GM19193 (cell line): ENCODE results near the gene SGPL1.

Experiments
- POLR2A ChIP-seq: IDR thresholded peaks from 4 replicates; pipeline ENCODE4 v1.6.1; 2011; ENCODE audit not compliant: insufficient read depth, insufficient read length; ENCODE audit errors: extremely low read depth

Gene SGPL1

DNA sequence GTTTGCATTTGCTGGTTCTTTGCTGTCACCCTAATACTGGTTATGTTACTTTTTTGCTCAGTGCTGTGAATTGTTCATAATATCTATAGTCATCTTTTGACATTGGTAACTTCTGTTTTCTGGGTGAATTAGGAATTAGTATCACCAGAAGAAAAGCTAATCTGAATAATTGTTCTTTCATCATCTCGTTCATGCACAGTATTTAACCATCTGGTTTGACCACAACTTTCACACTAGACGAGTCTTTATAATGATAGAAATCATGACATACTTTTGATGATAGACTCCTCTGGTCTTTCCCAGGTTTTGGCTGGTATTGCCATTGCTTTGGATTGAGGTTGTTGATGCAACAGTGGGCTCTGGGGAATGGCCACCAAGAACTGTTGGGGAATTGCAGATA, 25.1 kb downstream of the SGPL1 start:
- no peak for TF ChIP-seq POLR2A

DNA sequence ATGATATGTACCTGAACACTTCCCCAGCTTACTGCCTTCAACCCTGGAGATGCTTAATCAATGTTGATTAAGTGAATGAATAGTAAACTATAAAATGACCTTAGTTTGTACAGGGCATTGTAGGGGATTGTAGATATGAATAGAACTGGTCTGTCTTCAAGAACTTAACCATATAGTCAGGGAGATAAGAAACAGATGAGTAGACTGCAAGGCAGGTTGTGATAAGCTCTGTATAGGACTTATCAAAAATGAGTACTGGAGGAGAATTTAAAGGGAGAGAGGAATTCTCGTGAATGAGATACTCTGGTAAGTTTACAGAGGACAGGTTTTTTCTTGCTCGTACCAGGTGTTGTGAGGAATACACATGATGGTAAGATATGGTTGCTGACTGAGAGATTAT, 27.6 kb downstream of the SGPL1 start:
- no peak for TF ChIP-seq POLR2A

- no peak for TF ChIP-seq POLR2A
These were observed 28.2 kb downstream of the SGPL1 start for GRCh38 chr10:70843776-70844489.

GRCh38 chr10:70845256-70845655, 29.5 kb downstream of the SGPL1 start:
- no peak for TF ChIP-seq POLR2A

DNA sequence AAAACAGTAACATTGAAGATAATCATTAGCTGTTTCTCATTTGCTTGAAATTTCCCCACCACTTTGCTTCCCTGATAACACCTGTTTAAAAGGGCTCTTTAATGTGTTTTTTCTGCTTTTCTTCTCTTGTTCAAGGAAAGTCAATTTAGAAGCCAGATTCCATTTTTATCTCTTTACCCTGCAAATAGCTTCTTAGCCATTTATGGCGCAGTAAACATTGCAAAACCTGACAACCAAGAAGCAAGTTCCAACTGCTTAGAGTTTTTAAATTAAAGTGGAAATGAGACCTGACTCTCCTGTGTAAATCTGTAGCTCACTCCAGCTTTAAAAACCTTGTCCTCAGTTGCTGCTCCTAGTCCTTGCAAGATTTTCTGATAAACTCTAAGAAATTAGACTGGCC, 30.1 kb downstream of the SGPL1 start:
- TF ChIP-seq POLR2A = no peak

GRCh38 chr10:70846795-70847194, 31.0 kb downstream of the SGPL1 start:
- no peak for TF ChIP-seq POLR2A

DNA sequence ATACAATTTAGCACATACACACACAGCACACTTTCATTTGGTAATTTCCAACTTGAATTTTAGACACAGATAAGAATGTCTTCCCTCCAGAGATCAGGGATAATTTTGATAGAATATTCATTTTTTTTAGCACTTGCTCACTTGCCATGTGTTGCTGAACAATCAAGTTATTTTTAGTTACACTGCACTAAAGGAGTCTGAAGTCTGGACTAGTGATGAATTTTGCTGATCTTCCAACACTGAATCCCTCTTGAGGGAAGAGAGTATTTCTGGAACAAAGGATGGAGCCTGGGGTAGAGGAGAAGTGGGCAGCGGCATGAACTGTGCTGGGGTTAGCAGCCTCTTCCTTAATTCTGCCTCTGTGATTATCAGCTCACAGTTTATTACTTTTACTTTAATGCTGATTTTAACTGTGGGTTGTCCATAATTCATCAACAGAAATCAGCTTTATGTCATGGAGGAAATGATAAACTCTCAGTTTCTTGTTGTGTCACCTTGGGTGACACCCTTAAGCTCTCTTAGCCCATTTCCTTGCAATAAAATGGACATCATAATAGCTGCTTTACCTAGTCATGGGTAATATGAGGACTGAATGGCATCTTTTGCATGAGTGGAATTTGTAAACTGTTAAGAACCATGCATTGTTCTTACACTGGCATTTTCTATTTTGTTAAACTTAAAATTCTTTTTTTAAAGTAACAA, 32.1 kb downstream of the SGPL1 start:
- TF ChIP-seq POLR2A = no peak

DNA sequence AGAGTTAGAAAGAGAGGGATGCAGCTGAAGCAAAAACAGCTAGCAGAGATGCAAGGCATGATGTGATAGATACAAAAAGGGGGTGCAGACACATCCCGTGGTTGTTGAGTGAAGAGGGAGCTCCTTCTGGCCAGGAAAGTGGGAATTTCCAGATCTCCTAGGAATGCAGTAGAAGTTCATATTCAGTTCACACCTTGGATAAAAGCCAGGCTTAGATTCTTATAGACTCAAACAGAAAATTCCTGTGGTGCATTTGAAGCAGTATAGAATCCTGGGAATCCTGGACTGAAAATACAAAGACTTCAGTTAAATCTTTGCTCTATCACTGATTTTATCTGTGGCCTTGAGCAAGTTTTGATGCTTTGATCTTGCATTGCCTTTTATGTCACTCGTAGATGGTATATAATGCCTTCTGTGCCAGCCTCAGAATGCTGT, 33.9 kb downstream of the SGPL1 start:
- no peak for TF ChIP-seq POLR2A

DNA sequence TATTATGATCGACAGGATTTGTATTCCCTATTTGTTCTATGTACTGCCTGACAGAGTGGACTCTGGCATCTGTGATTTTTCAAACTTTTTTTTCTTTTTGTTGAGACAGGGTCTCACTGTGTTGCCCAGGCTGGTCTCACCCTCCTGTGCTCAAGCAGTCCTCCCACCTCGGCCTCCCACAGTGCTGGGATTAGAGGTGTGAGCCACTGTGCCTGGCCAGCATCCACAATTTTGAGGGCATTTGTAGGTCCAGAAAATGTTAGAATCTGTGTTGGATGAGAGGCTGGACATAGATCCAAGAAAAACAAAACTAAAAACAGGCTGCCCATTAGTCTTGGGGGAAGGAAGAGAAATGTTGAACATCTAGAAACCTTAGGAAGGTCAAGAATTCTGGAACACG, 34.3 kb downstream of the SGPL1 start:
- no peak for TF ChIP-seq POLR2A

DNA sequence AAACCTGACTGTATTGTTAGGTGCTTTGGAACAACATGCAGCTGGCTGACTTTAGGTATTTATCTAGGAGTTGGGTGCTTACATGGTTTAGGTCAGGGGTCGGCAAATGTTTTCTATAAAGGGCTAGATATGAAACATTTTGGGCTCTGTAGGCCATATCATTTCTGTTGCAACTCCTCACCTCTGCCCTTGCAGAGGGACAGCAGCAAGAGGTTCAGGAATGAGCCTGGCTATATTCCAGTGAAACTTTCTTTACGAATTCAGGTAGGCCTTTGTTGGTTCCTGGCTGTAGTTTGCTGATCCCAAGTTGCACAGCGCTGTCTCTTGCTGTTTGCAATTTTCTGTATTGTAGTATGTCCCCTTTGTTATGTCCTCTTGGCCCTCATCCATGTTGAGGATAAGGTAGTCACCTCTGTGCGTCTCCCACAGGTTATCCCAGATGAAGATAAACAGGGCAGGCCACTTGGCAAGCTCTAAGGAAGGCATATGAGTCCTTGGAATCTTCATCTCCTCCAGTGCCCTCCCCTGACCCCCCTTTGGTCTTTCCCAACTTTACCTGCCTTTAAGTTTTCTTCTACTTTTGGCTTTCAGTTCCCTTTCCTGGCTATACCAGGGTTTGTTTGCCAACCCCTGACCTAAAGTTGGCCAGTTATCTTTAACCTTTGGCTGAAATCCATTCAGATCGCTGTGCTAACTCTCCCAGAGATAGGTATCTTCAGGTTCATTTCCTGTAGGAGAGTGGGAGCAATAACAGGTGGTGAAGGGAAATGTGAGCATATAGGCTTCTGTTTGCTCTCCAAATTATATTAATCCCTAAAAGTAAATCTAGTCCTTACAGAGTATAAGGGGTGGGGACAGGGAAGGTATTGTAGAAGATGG, 36.1 kb downstream of the SGPL1 start:
- TF ChIP-seq POLR2A = no peak

DNA sequence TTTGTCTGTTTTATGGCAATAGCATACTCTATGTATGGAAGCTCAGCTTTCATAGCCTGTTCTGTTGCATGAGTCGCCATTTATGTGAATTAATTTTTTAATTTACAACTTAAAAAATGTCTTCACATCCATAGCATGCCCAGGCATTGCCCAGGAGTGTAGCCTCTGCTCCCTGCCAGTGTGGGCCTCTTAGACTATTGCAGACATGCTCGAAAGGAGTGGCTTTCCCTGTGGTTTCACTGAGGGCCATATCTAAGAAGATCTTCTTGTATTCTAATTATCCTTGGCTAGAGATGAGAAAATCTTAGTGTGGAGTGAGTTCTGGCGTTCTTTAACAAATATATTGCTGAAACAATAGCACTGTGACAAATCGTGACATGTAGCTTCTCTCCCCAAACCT, 37.3 kb downstream of the SGPL1 start:
- no peak for TF ChIP-seq POLR2A

GRCh38 chr10:70853457-70853856, 37.7 kb downstream of the SGPL1 start:
- TF ChIP-seq POLR2A = no peak

DNA sequence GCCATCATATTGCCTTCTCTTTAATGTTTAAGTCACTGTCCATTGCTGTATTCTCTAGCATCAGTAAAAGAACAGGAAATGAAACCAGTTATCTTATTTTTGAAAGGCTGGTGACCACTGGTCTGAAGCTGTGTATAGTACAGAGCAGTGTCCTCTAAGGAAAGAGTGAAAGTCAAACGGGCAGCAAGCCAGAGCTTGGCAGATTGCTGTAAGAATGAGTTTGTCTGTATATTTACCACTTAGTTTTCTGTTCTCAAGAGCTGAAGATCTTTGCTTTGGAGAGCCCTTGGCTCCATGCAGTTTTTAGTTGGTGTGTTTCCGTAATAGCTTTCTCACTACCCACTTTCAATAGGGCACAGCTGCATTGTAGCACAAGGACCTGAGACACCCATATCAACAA, 40.7 kb downstream of the SGPL1 start:
- no peak for TF ChIP-seq POLR2A

DNA sequence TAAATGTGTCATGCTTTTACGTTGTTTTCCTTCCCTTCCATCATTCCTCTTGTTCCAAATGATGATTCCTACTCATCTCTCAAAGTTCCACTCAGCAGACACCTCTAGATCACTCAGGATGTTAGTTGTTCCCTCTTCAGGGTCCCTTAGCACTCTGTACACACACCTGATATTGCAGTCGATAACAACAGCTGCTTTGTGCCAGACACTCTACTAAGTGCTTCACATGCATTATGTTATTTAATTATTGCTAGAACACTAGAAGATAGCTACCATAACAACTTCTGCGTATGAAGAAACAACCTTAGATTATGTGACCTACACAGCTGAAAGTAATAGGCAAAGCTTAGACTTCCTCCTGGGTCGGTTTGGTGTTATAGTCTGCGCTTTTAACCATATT, 43.0 kb downstream of the SGPL1 start:
- no peak for TF ChIP-seq POLR2A

- no peak for TF ChIP-seq POLR2A
These were observed 47.9 kb downstream of the SGPL1 start for GRCh38 chr10:70863470-70864160.

DNA sequence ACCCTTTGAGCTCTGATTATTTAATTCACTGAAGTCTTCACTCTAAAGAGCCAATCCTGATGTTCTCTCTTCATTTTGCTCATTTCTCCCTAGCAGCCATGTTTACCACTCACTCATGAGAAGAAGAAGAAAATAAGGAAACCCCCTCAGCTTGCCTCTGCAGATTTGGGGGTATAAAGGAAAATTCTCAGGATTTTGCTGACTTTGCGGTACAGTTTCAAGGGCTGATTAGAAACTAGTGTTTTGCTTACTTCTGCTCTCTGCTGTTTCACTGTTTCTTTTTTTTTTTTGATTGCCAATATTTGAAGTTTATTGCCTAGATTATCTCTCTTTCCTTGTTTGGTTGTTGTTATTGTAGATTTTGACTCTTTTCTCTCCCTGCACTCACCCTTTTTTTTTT, 49.2 kb downstream of the SGPL1 start:
- no peak for TF ChIP-seq POLR2A

DNA sequence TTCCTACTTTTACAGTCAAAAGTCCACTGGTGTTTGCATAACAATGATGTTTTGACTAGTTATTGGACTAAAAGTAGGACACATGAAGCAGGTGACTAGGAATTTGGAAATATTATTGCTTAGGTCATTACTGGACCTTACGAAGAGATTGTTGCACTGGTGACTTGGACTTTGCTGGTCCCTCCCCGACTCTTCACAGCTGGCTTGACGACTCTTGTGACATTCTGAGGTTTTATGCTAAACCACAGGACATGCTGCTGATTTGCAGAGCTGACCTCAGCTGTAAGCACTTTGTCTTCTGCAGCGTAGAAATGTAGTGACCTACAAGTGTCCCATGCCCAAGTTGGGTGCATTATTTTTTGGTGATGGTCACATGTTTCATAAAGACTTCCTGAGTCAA, 50.7 kb downstream of the SGPL1 start:
- no peak for TF ChIP-seq POLR2A
